NB4 (cell line): Measurements from ENCODE around the gene LRRC55.

Source experiments
- CTCF ChIP-seq: IDR thresholded peaks from one replicate; pipeline ENCODE4 v1.5.1; 2012; ENCODE audit warnings: low read depth, low read length
- MAX ChIP-seq: IDR thresholded peaks from 2 replicates; pipeline ENCODE4 v1.6.1; 2011; ENCODE audit warnings: low read depth, low read length
- MYC ChIP-seq: IDR thresholded peaks from 2 replicates; pipeline ENCODE4 v1.6.1; 2011; ENCODE audit warnings: low read depth, low read length
- POLR2A ChIP-seq: IDR thresholded peaks from 2 replicates; pipeline ENCODE4 v1.6.1; 2011; ENCODE audit warnings: mild to moderate bottlenecking; ENCODE audit not compliant: insufficient read length; ENCODE audit errors: extremely low read depth

GRCh38 chr11:57224128-57224527 lies 42.4 kb downstream of the LRRC55 start:
- no peak for TF ChIP-seq CTCF
- no peak for TF ChIP-seq POLR2A
- no peak for TF ChIP-seq MAX
- no peak for TF ChIP-seq MYC
